Measurements from ENCODE around the gene NOL6. TPM values are rescaled to one million over a fixed set of nuclear protein-coding genes. Genes with fewer than 3 reads are reported as not detected.

Gene NOL6
- total RNA-seq, 1 donor from 2014 or later: 34.3 TPM

- Mint-ChIP-seq H3K4me1 (ENCODE audit: unreplicated experiment) (peaks cover 9% of the 10 kb centered on the region), H3K4me3 (ENCODE audit: unreplicated experiment) (no peak overlapping the region), H3K9me3 (ENCODE audit: unreplicated experiment) (no peaks in the 10 kb centered on the region), H3K27me3 (ENCODE audit: unreplicated experiment) (peaks cover 22% of the 10 kb centered on the region), H3K27ac (ENCODE audit: unreplicated experiment) (no peak overlapping the region), H3K36me3 (ENCODE audit: unreplicated experiment) (no peaks in the 10 kb centered on the region)
- no peak for DNase-seq (ENCODE audit: extremely low spot score, unreplicated experiment)
- no peak for TF ChIP-seq CTCF (IDR thresholded peaks at IDR 0.05)
Observed at GRCh38 chr9:33419708-33420303, 53.9 kb downstream of the NOL6 start.

- no peaks in the 10 kb centered on the region for H3K9me3 Mint-ChIP-seq (ENCODE audit: unreplicated experiment)
- H3K36me3 Mint-ChIP-seq (ENCODE audit: unreplicated experiment): no peaks in the 10 kb centered on the region
- TF ChIP-seq CTCF (IDR thresholded peaks at IDR 0.05): no peak
- H3K4me3 Mint-ChIP-seq (ENCODE audit: unreplicated experiment): no peak overlapping the region
- no peak overlapping the region for H3K27ac Mint-ChIP-seq (ENCODE audit: unreplicated experiment)
- no peak for DNase-seq (ENCODE audit: extremely low spot score, unreplicated experiment)
- H3K4me1 Mint-ChIP-seq (ENCODE audit: unreplicated experiment): peaks cover 9% of the 10 kb centered on the region
- peaks cover 25% of the 10 kb centered on the region for H3K27me3 Mint-ChIP-seq (ENCODE audit: unreplicated experiment)
Observed at GRCh38 chr9:33418090-33418489, 55.6 kb downstream of the NOL6 start.

- Mint-ChIP-seq H3K27me3 (ENCODE audit: unreplicated experiment) (peaks cover 25% of the 10 kb centered on the region), H3K9me3 (ENCODE audit: unreplicated experiment) (no peaks in the 10 kb centered on the region), H3K36me3 (ENCODE audit: unreplicated experiment) (no peaks in the 10 kb centered on the region), H3K27ac (ENCODE audit: unreplicated experiment) (no peak overlapping the region), H3K4me3 (ENCODE audit: unreplicated experiment) (no peak overlapping the region), H3K4me1 (ENCODE audit: unreplicated experiment) (peaks cover 9% of the 10 kb centered on the region)
- no peak for TF ChIP-seq CTCF (IDR thresholded peaks at IDR 0.05)
- DNase-seq (ENCODE audit: extremely low spot score, unreplicated experiment): no peak
Observed at GRCh38 chr9:33416996-33417395, 56.7 kb downstream of the NOL6 start.

GRCh38 chr9:33415501-33416038, 58.2 kb downstream of the NOL6 start:
- DNase-seq (ENCODE audit: extremely low spot score, unreplicated experiment): no peak
- Mint-ChIP-seq H3K27me3 (ENCODE audit: unreplicated experiment) (peaks cover 26% of the 10 kb centered on the region), H3K4me1 (ENCODE audit: unreplicated experiment) (peaks cover 9% of the 10 kb centered on the region), H3K9me3 (ENCODE audit: unreplicated experiment) (no peaks in the 10 kb centered on the region), H3K27ac (ENCODE audit: unreplicated experiment) (no peak overlapping the region), H3K4me3 (ENCODE audit: unreplicated experiment) (no peak overlapping the region), H3K36me3 (ENCODE audit: unreplicated experiment) (no peaks in the 10 kb centered on the region)
- TF ChIP-seq CTCF (IDR thresholded peaks at IDR 0.05): peak; percentile 64

GRCh38 chr9:33414889-33415500, 58.7 kb downstream of the NOL6 start:
- peaks cover 21% of the 10 kb centered on the region for H3K27me3 Mint-ChIP-seq (ENCODE audit: unreplicated experiment)
- H3K9me3 Mint-ChIP-seq (ENCODE audit: unreplicated experiment): no peaks in the 10 kb centered on the region
- no peaks in the 10 kb centered on the region for H3K36me3 Mint-ChIP-seq (ENCODE audit: unreplicated experiment)
- DNase-seq (ENCODE audit: extremely low spot score, unreplicated experiment): no peak
- H3K27ac Mint-ChIP-seq (ENCODE audit: unreplicated experiment): no peak overlapping the region
- no peak overlapping the region for H3K4me3 Mint-ChIP-seq (ENCODE audit: unreplicated experiment)
- no peak for TF ChIP-seq CTCF (IDR thresholded peaks at IDR 0.05)
- peaks cover 9% of the 10 kb centered on the region for H3K4me1 Mint-ChIP-seq (ENCODE audit: unreplicated experiment)

Data from osteocyte (in vitro differentiated cells).